Neural crest cell (in vitro differentiated cells): ENCODE measurements around the gene GPI. TPM values are rescaled to one million over a fixed set of nuclear protein-coding genes. Genes with fewer than 3 reads are reported as not detected.

Experiments
- DNase-seq: peaks from one replicate; pipeline ENCODE4 v3.0.0; 2021; ENCODE audit warnings: low read depth, mixed read lengths, low spot score
- H3K27ac Mint-ChIP-seq: one replicate; pipeline ENCODE4 v1.8.0; 2021; ENCODE audit warnings: mild to moderate bottlenecking, mixed read lengths; ENCODE audit not compliant: unreplicated experiment
- H3K27me3 Mint-ChIP-seq: 2 replicates; pipeline ENCODE4 v1.8.0; 2021; ENCODE audit warnings: low read depth, mild to moderate bottlenecking, mixed read lengths
- H3K36me3 Mint-ChIP-seq: 2 replicates; pipeline ENCODE4 v1.8.0; 2021; ENCODE audit warnings: low read depth, mild to moderate bottlenecking, mixed read lengths
- H3K4me1 Mint-ChIP-seq: 2 replicates; pipeline ENCODE4 v1.8.0; 2021; ENCODE audit warnings: mixed read lengths
- H3K4me3 Mint-ChIP-seq: one replicate; pipeline ENCODE4 v1.8.0; 2021; ENCODE audit warnings: mild to moderate bottlenecking, mixed read lengths
- H3K9me3 Mint-ChIP-seq: 2 replicates; pipeline ENCODE4 v1.8.0; 2021; ENCODE audit warnings: mixed read lengths
- CTCF ChIP-seq: fragments of 200-600 bp; sonication (generic); conservative IDR thresholded peaks from 2 replicates; pipeline ENCODE4 v1.5.0; 2021; ENCODE audit warnings: antibody characterized with exemption, mild to moderate bottlenecking
- long read RNA-seq: library from polyadenylated mRNA; unstranded; transcript quantifications from one replicate; pipeline ENCODE4 v2.0.0, GENCODE V29; 2020
- total RNA-seq: library from RNA; stranded (reverse); gene quantifications from 2 replicates; pipeline ENCODE4 v1.2.1, GENCODE V29; 2021

The GPI gene
- total RNA-seq = 227 and 245 TPM in 2 replicates
- long read RNA-seq, full-length matches to known transcripts = 60 of 71 reads
- long read RNA-seq, partial matches to known transcripts = 5 of 71 reads
- long read RNA-seq, other reads (novel, unspliced or antisense) = 6 of 71 reads

- peak within 1 kb of the TSS; percentile 91 for H3K27ac Mint-ChIP-seq
- peaks cover 4% of the 10 kb centered on the region for H3K27me3 Mint-ChIP-seq
- peak; percentile 29 for DNase-seq
- peaks cover 30% of the 10 kb centered on the region for H3K4me1 Mint-ChIP-seq
- TF ChIP-seq CTCF = no peak
- H3K4me3 Mint-ChIP-seq = peak within 1 kb of the TSS; percentile 98
- peaks cover 2% of the 10 kb centered on the region for H3K36me3 Mint-ChIP-seq
- H3K9me3 Mint-ChIP-seq = no peaks in the 10 kb centered on the region
These were observed at the start of gene GPI for GRCh38 chr19:34364830-34365462. TSS of gene GPI (plus strand) at chr19:34365196. CDS start at chr19:34365267, 71 bp downstream.

GRCh38 chr19:34316247-34316646, 48.7 kb upstream of the GPI start:
- peaks cover 4% of the 10 kb centered on the region for H3K4me1 Mint-ChIP-seq
- H3K9me3 Mint-ChIP-seq = no peaks in the 10 kb centered on the region
- H3K36me3 Mint-ChIP-seq = peaks cover 4% of the 10 kb centered on the region
- TF ChIP-seq CTCF = no peak
- no peak overlapping the region for H3K27ac Mint-ChIP-seq
- no peak overlapping the region for H3K4me3 Mint-ChIP-seq
- H3K27me3 Mint-ChIP-seq = no peaks in the 10 kb centered on the region
- DNase-seq = no peak

- Mint-ChIP-seq H3K4me3 (no peak overlapping the region), H3K36me3 (peaks cover 4% of the 10 kb centered on the region), H3K4me1 (peaks cover 4% of the 10 kb centered on the region), H3K27ac (no peak overlapping the region), H3K27me3 (no peaks in the 10 kb centered on the region), H3K9me3 (no peaks in the 10 kb centered on the region)
- no peak for DNase-seq
- TF ChIP-seq CTCF = no peak
These were observed 48.2 kb upstream of the GPI start for GRCh38 chr19:34316741-34317301.

- peaks cover 4% of the 10 kb centered on the region for H3K36me3 Mint-ChIP-seq
- no peak for DNase-seq
- H3K27ac Mint-ChIP-seq = no peak overlapping the region
- no peak overlapping the region for H3K4me3 Mint-ChIP-seq
- H3K27me3 Mint-ChIP-seq = no peaks in the 10 kb centered on the region
- no peak for TF ChIP-seq CTCF
- no peaks in the 10 kb centered on the region for H3K9me3 Mint-ChIP-seq
- peaks cover 4% of the 10 kb centered on the region for H3K4me1 Mint-ChIP-seq
These were observed 47.6 kb upstream of the GPI start for GRCh38 chr19:34317311-34317927.

- no peak for TF ChIP-seq CTCF
- no peak overlapping the region for H3K4me3 Mint-ChIP-seq
- no peak for DNase-seq
- no peaks in the 10 kb centered on the region for H3K27me3 Mint-ChIP-seq
- no peaks in the 10 kb centered on the region for H3K9me3 Mint-ChIP-seq
- peaks cover 4% of the 10 kb centered on the region for H3K4me1 Mint-ChIP-seq
- H3K27ac Mint-ChIP-seq = no peak overlapping the region
- peaks cover 8% of the 10 kb centered on the region for H3K36me3 Mint-ChIP-seq
These were observed 45.8 kb upstream of the GPI start for GRCh38 chr19:34319230-34319585.
